Pancreas (tissue), 10 donors: ENCODE results near the gene NELFB. TPM values are rescaled to one million over a fixed set of nuclear protein-coding genes. Genes with fewer than 3 reads are reported as not detected.

Experiments
- ATAC-seq, 4 donors: fragments of 200-7000 bp; cut with Tn5 transposase; one replicate each; pipeline versions ENCODE4 v1.8.0 to v1.9.1; 2020; ENCODE audit warnings: mild to moderate bottlenecking in 4 of 4, moderate library complexity in 4 of 4
- DNase-seq, 6 donors: peaks; one replicate each; pipeline ENCODE4 v3.0.0-alpha.2; 2020
- FAIRE-seq: peaks from 2 replicates; lab custom pipeline; 2012; peaks lifted over from hg19 to GRCh38; lab: Jason Lieb, UNC
- H3K27ac ChIP-seq, 4 donors: fragments of 200-600 bp; sonication (generic); 1 replicate in 3 of 4; 2 replicates in 1 of 4; pipeline versions ENCODE4 v1.5.0 to v1.8.0; 2020
- H3K27me3 ChIP-seq, 4 donors: fragments of 200-600 bp; one replicate each; pipeline ENCODE4 v1.8.0; 2021
- H3K36me3 ChIP-seq, 3 donors: fragments of 200-600 bp; sonication (generic) in 1 of 3; one replicate each; pipeline versions ENCODE4 v1.5.0 to v1.8.0; 2020 to 2021
- H3K4me1 ChIP-seq, 3 donors: fragments of 200-600 bp; one replicate each; pipeline ENCODE4 v1.8.0; 2021
- H3K4me3 ChIP-seq, 4 donors: fragments of 200-600 bp; sonication (generic) in 2 of 4; one replicate each; pipeline versions ENCODE4 v1.5.0 to v1.8.0; 2020 to 2021
- H3K9me3 ChIP-seq, 4 donors: fragments of 200-600 bp; one replicate each; pipeline ENCODE4 v1.8.0; 2021
- WGBS, 2 donors: extraction: QIAGEN DNeasy Blood & Tissue Kit; methylation state at CpG; one replicate each; pipeline ENCODE4 v1.1.7; 2013; 5-methylcytosine and 5-hydroxymethylcytosine counted together
- intact Hi-C, 3 donors: fragments of 100-400 bp; cut with DNase I; formaldehyde crosslinking; loops; one replicate each; pipeline versions ENCODE4 v1.11.1 to v1.14.2; 2022
- polyA plus RNA-seq, 2 donors: library from polyadenylated mRNA; stranded (reverse); fragments of 200-250 nt; gene quantifications; one replicate each; pipeline ENCODE4 v1.2.3, GENCODE V29; 2013
- total RNA-seq, 6 donors: library from RNA; stranded (reverse); fragmentation: NEBNext Ultra II Directional in 4 of 6; extraction: Animal tissue kit (Norgen Biotek cat#: 25700) in 4 of 6; gene quantifications; one replicate each; pipeline versions ENCODE4 v1.2.1 to v1.2.4, GENCODE V29; 2021 to 2023
- TF ChIP-seq, protein P1 (sequence below), 4 donors: fragments of 200-600 bp; sonication (generic) in 3 of 4; IDR thresholded peaks; one replicate each; pipeline versions ENCODE4 v1.5.0 to v1.8.0; 2021; ENCODE audit warnings: antibody characterized with exemption in 4 of 4
- donor health status: healthy with polysubstance abuse.
- donor health status: DM: no; HTN: no; CAD: no; lungs with moderate emphysema.
- donor health status: DM: no; HTN: no; CAD: no.
- donor health status: control.
- donor health status: control.
- donor health status: Bipolar disorder and iron deficiency.
- donor health status: DM: yes; HTN: yes; CAD: no.
- donor health status: DM: no; HTN: no; CAD: no.
- donor health status: DM: no; HTN: no; CAD: no.
- donor health status: DM: yes; HTN: yes; CAD: no.

NELFB gene
- total and polyA plus RNA-seq, 8 donors: 22.3 to 34.2 (median 29.5) TPM

GRCh38 chr9:137229903-137230704, 25.0 kb upstream of the NELFB start:
- Histone ChIP-seq H3K27ac (no peak overlapping the region), H3K36me3 (no peaks in the 10 kb centered on the region), H3K27me3 (no peaks in the 10 kb centered on the region), H3K4me1 (peaks cover 5 to 14% (median 10%) of the 10 kb centered on the region in 3 donors), H3K4me3 (no peak overlapping the region), H3K9me3 (no peaks in the 10 kb centered on the region)
- intact Hi-C loops: loop anchor here (5.0 to 10.0 kb wide), 2 partner anchors 113 to 115 kb away; partner anchors contain the start of gene DPP7 (in 1 of the 3)
- no peak for ATAC-seq
- 54 to 69% methylated on average over 27 to 31 of the region's 31 CpGs for whole genome bisulfite sequencing, 2 donors
- TF ChIP-seq, protein P1, sequence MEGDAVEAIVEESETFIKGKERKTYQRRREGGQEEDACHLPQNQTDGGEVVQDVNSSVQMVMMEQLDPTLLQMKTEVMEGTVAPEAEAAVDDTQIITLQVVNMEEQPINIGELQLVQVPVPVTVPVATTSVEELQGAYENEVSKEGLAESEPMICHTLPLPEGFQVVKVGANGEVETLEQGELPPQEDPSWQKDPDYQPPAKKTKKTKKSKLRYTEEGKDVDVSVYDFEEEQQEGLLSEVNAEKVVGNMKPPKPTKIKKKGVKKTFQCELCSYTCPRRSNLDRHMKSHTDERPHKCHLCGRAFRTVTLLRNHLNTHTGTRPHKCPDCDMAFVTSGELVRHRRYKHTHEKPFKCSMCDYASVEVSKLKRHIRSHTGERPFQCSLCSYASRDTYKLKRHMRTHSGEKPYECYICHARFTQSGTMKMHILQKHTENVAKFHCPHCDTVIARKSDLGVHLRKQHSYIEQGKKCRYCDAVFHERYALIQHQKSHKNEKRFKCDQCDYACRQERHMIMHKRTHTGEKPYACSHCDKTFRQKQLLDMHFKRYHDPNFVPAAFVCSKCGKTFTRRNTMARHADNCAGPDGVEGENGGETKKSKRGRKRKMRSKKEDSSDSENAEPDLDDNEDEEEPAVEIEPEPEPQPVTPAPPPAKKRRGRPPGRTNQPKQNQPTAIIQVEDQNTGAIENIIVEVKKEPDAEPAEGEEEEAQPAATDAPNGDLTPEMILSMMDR (IDR thresholded peaks at IDR 0.05): no peak
- no peak for DNase-seq
- no peak for FAIRE-seq

GRCh38 chr9:137230705-137231371, 24.3 kb upstream of the NELFB start, which contains the start of gene SLC34A3:
Gene SLC34A3, plus strand, starts transcription at chr9:137230901. Its CDS starts 802 bp downstream, at chr9:137231703.
- DNase-seq (no peak), ATAC-seq (no peak), FAIRE-seq (no peak)
- WGBS, 2 donors: 68% methylated on average over 14 of the region's 14 CpGs
- H3K27ac ChIP-seq: no peak within 1 kb of the TSS
- peaks cover 5 to 14% (median 10%) of the 10 kb centered on the region in 3 donors for H3K4me1 ChIP-seq
- H3K4me3 ChIP-seq: no peak within 1 kb of the TSS
- no peaks in the 10 kb centered on the region for H3K36me3 ChIP-seq
- H3K9me3 ChIP-seq: no peaks in the 10 kb centered on the region
- H3K27me3 ChIP-seq: no peaks in the 10 kb centered on the region
- intact Hi-C loops: loop anchor here (5.0 to 10.0 kb wide), 2 partner anchors 114 to 116 kb away; partner anchors contain the start of gene DPP7 (in 1 of the 3)
- TF ChIP-seq, protein P1 (IDR thresholded peaks at IDR 0.05): no peak

DNA sequence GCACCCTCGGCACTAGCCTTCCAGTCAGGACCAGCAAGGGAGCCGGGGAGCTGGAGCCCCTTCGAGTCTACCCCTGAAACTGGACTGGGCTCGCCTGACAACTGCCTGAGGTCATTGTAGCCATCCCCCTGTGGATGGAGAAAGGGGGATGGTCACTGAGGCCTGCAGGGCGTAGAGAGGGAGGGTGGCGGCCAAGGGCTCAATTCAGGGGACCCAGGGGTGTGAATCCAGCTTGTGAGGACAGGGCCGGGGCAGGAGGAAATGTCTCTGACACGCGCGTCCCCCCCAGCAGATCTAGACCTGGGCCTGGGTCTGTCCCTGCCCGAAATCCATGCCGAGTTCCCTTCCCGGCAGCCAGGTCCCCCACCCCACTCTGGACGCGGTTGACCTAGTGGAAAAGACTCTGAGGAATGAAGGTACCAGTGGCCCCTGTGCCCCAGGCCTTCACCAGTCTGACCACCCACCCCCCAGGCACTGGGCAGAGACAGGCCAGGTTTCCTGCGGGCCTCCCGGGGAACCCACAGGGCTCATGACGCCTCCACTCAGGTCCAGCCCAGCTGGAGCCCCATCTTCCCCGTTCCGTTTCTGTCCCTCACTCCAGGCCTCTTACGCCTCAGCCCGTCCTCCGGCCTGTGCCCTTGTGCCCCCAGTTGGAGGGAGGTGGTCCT, 23.6 kb upstream of the NELFB start:
- no peaks in the 10 kb centered on the region for H3K27me3 ChIP-seq
- TF ChIP-seq, protein P1 (IDR thresholded peaks at IDR 0.05): no peak
- DNase-seq (no peak), FAIRE-seq (no peak), ATAC-seq (no peak)
- H3K27ac ChIP-seq: no peak overlapping the region
- H3K4me1 ChIP-seq: peaks cover 5 to 14% (median 10%) of the 10 kb centered on the region in 3 donors
- no peaks in the 10 kb centered on the region for H3K9me3 ChIP-seq
- intact Hi-C loops: loop anchor here (5.0 to 10.0 kb wide), 2 partner anchors 114 to 117 kb away; partner anchors contain the start of gene DPP7 (in 1 of the 3)
- no peaks in the 10 kb centered on the region for H3K36me3 ChIP-seq
- WGBS, 2 donors: 82 to 90% methylated on average over 23 of the region's 23 CpGs
- no peak overlapping the region for H3K4me3 ChIP-seq

DNA sequence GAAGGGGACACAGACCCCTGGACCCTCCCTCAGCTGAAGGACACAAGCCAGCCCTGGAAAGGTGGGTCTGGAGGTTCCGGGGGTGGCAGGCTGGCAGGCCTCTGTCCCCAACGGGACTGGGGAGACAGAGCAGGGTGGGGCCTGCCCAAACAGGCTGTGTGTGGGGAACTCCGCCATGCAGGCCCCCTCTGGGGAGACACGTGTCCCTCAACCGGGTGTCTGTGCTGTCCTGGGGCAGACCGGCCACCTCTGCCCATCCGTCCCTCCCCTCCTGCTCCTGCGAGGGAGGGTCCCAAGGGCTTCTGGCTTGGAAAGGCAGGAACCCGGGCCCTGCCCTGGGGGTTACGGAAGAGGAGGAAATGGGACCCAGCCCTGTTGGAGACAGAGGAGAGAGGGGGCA, 23.0 kb upstream of the NELFB start:
- Histone ChIP-seq H3K36me3 (no peaks in the 10 kb centered on the region), H3K9me3 (no peaks in the 10 kb centered on the region), H3K4me3 (no peak overlapping the region), H3K27ac (no peak overlapping the region), H3K4me1 (peaks cover 10 to 13% (median 10%) of the 10 kb centered on the region in 3 donors), H3K27me3 (no peaks in the 10 kb centered on the region)
- no peak for DNase-seq
- TF ChIP-seq, protein P1 (IDR thresholded peaks at IDR 0.05): no peak
- WGBS, 2 donors: 70 to 72% methylated on average over 9 to 10 of the region's 10 CpGs
- FAIRE-seq: no peak
- no peak for ATAC-seq
- intact Hi-C loops: loop anchor here (5.0 to 10.0 kb wide), 2 partner anchors 115 to 117 kb away; partner anchors contain the start of gene DPP7 (in 1 of the 3)
